Measurements from ENCODE around the gene DDX19B.
A peak's percentile ranks its signal among the peaks of the same experiment; 100 is the strongest.

The DDX19B gene

DNA sequence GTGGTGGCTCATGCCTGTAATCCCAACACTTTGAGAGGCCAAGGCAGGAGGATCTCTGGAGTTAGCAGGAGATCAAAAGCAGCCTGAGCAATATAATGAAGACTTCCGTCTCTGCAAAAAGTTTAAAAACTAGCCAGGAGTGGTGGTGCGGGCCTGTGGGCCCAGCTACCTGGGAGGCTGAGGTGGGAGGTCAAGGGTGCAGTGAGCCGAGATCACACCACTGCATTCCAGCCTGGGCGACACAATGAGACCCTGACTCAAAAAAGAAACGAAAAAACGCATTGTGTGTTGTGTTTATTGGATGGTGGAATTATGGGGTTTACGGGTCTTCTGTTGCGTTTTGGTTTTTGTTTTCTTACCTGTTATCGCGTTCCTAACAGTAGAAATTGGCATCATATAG, 46.9 kb downstream of the DDX19B start:
- Histone ChIP-seq H3K4me1 (peaks cover 10% of the 10 kb centered on the region), H3K4me2 (ENCODE audit: low read length) (peak overlapping the region; percentile 54), H3K9ac (no peak overlapping the region), H2AFZ (peak overlapping the region; percentile 92), H3K9me3 (ENCODE audit: control insufficient read depth, low read length) (no peaks in the 10 kb centered on the region), H3K79me2 (peaks cover 11% of the 10 kb centered on the region), H3K4me3 (ENCODE audit: low read depth, low read length) (peak overlapping the region; percentile 76), H3K27me3 (ENCODE audit: control insufficient read depth, insufficient read depth, low read length) (no peaks in the 10 kb centered on the region), H3K36me3 (ENCODE audit: control insufficient read depth, insufficient read depth, low read length) (no peaks in the 10 kb centered on the region), H3K27ac (peak overlapping the region; percentile 79)
- no peak for TF ChIP-seq CTCF (IDR thresholded peaks at IDR 0.05)

GRCh38 chr16:70348991-70349390, 50.0 kb downstream of the DDX19B start:
- TF ChIP-seq CTCF (IDR thresholded peaks at IDR 0.05): no peak
- Histone ChIP-seq H3K4me3 (ENCODE audit: low read depth, low read length) (no peak overlapping the region), H3K4me1 (peaks cover 10% of the 10 kb centered on the region), H2AFZ (no peak overlapping the region), H3K9ac (no peak overlapping the region), H3K9me3 (ENCODE audit: control insufficient read depth, low read length) (no peaks in the 10 kb centered on the region), H3K4me2 (ENCODE audit: low read length) (no peak overlapping the region), H3K27me3 (ENCODE audit: control insufficient read depth, insufficient read depth, low read length) (no peaks in the 10 kb centered on the region), H3K27ac (no peak overlapping the region), H3K79me2 (peaks cover 16% of the 10 kb centered on the region), H3K36me3 (ENCODE audit: control insufficient read depth, insufficient read depth, low read length) (no peaks in the 10 kb centered on the region)

- Histone ChIP-seq H3K9ac (no peak overlapping the region), H3K27me3 (ENCODE audit: control insufficient read depth, insufficient read depth, low read length) (no peaks in the 10 kb centered on the region), H3K4me1 (peaks cover 10% of the 10 kb centered on the region), H3K4me2 (ENCODE audit: low read length) (no peak overlapping the region), H3K4me3 (ENCODE audit: low read depth, low read length) (no peak overlapping the region), H3K9me3 (ENCODE audit: control insufficient read depth, low read length) (no peaks in the 10 kb centered on the region), H3K79me2 (peaks cover 16% of the 10 kb centered on the region), H2AFZ (no peak overlapping the region), H3K36me3 (ENCODE audit: control insufficient read depth, insufficient read depth, low read length) (no peaks in the 10 kb centered on the region), H3K27ac (no peak overlapping the region)
- no peak for TF ChIP-seq CTCF (IDR thresholded peaks at IDR 0.05)
These were observed 50.8 kb downstream of the DDX19B start for GRCh38 chr16:70349783-70350182.

DNA sequence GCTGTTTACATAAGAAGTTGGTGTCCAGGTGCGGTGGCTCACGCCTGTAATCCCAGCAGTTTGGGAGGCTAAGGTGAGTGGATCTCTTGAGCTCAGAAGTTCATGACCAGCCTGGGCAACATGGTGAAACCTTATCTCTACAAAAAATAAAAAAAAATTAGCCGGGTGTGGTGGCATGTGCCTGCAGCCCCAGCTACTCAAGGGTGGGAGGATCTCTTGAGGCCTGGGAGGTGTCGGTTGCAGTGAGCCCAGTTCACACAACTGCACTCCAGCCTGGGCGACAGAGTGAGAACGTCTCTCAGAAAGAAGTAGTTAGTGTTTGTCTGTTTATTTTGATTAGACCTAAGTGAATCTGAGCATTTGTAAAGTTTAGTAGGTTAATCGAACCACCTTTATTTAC, 60.6 kb downstream of the DDX19B start:
- no peak overlapping the region for H3K9ac ChIP-seq
- no peaks in the 10 kb centered on the region for H3K79me2 ChIP-seq
- H3K27me3 ChIP-seq (ENCODE audit: control insufficient read depth, insufficient read depth, low read length): no peaks in the 10 kb centered on the region
- no peaks in the 10 kb centered on the region for H3K36me3 ChIP-seq (ENCODE audit: control insufficient read depth, insufficient read depth, low read length)
- H3K27ac ChIP-seq: no peak overlapping the region
- H3K4me3 ChIP-seq (ENCODE audit: low read depth, low read length): no peak overlapping the region
- H3K4me2 ChIP-seq (ENCODE audit: low read length): no peak overlapping the region
- H3K9me3 ChIP-seq (ENCODE audit: control insufficient read depth, low read length): no peaks in the 10 kb centered on the region
- no peak overlapping the region for H2AFZ ChIP-seq
- H3K4me1 ChIP-seq: no peaks in the 10 kb centered on the region
- no peak for TF ChIP-seq CTCF (IDR thresholded peaks at IDR 0.05)

DNA sequence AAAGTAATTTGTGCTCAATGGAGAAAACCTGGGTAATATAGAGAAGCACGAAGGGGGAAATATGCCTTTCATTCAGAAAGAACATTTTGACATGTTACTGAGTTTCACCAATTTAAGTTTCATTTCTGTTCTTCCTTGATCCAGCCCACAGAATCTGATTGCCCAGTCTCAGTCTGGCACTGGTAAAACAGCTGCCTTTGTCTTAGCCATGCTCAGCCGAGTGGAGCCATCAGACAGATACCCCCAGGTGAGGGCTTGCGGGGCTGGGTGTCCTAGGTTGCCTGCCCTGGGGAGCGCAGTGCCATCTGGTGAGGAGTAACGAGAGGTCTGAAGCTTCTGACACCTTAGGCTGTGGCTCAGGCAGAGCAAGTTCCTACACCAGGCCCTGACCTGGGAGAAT, 65.4 kb downstream of the DDX19B start:
- H3K4me3 ChIP-seq (ENCODE audit: low read depth, low read length): no peak overlapping the region
- no peak overlapping the region for H3K27ac ChIP-seq
- no peak overlapping the region for H2AFZ ChIP-seq
- H3K36me3 ChIP-seq (ENCODE audit: control insufficient read depth, insufficient read depth, low read length): no peaks in the 10 kb centered on the region
- no peaks in the 10 kb centered on the region for H3K79me2 ChIP-seq
- no peaks in the 10 kb centered on the region for H3K9me3 ChIP-seq (ENCODE audit: control insufficient read depth, low read length)
- no peaks in the 10 kb centered on the region for H3K4me1 ChIP-seq
- H3K9ac ChIP-seq: no peak overlapping the region
- no peak for TF ChIP-seq CTCF (IDR thresholded peaks at IDR 0.05)
- no peaks in the 10 kb centered on the region for H3K27me3 ChIP-seq (ENCODE audit: control insufficient read depth, insufficient read depth, low read length)
- no peak overlapping the region for H3K4me2 ChIP-seq (ENCODE audit: low read length)
